Measurements from ENCODE around the gene KIAA1143.

KIAA1143 gene

GRCh38 chr3:44771424-44772098, 10.1 kb upstream of the KIAA1143 start:
- no peak for TF ChIP-seq CTCF (IDR thresholded peaks at IDR 0.05; ENCODE audit: low read depth, low read length)
- no peak for DNase-seq (ENCODE audit: extremely low read depth, low read depth)

GRCh38 chr3:44764248-44764647, 2.8 kb upstream of the KIAA1143 start:
- no peak for DNase-seq (ENCODE audit: extremely low read depth, low read depth)
- no peak for TF ChIP-seq CTCF (IDR thresholded peaks at IDR 0.05; ENCODE audit: low read depth, low read length)

GRCh38 chr3:44762690-44763089, 1.3 kb upstream of the KIAA1143 start:
- DNase-seq (ENCODE audit: extremely low read depth, low read depth), result no peak
- TF ChIP-seq CTCF (IDR thresholded peaks at IDR 0.05; ENCODE audit: low read depth, low read length), result no peak

GRCh38 chr3:44762170-44762677, 805 bp upstream of the KIAA1143 start:
- no peak for DNase-seq (ENCODE audit: extremely low read depth, low read depth)
- TF ChIP-seq CTCF (IDR thresholded peaks at IDR 0.05; ENCODE audit: low read depth, low read length), result no peak

GRCh38 chr3:44761101-44761423, 357 bp downstream of the KIAA1143 start:
- no peak for DNase-seq (ENCODE audit: extremely low read depth, low read depth)
- TF ChIP-seq CTCF (IDR thresholded peaks at IDR 0.05; ENCODE audit: low read depth, low read length), result no peak

- DNase-seq (ENCODE audit: extremely low read depth, low read depth), result no peak
- TF ChIP-seq CTCF (IDR thresholded peaks at IDR 0.05; ENCODE audit: low read depth, low read length), result no peak
These were observed 26.7 kb downstream of the KIAA1143 start for GRCh38 chr3:44734646-44735168.

- DNase-seq (ENCODE audit: extremely low read depth, low read depth), result peak; percentile 72
- TF ChIP-seq CTCF (IDR thresholded peaks at IDR 0.05; ENCODE audit: low read depth, low read length), result no peak
These were observed 32.0 kb downstream of the KIAA1143 start, which contains the start of gene ZNF501 for GRCh38 chr3:44729384-44729910. ZNF501 (plus strand) TSS chr3:44729635; CDS start chr3:44734422, 4,787 bp downstream.
